Measurements from ENCODE around the gene HOXC10. TPM values are rescaled to one million over a fixed set of nuclear protein-coding genes. Genes with fewer than 3 reads are reported as not detected.

Gene HOXC10
- total RNA-seq, 1 experiment from 2014 or later, result not detected

- intact Hi-C loops (cut with micrococcal nuclease), result loop anchor here (1.0 kb wide), 1 partner anchor 14 kb away; no protein-coding TSS in a partner anchor
- Mint-ChIP-seq H3K27ac (ENCODE audit: low read depth, unreplicated experiment) (peak overlapping the region; percentile 98), H3K36me3 (ENCODE audit: insufficient read depth, unreplicated experiment) (no peaks in the 10 kb centered on the region), H3K27me3 (ENCODE audit: insufficient read depth, unreplicated experiment) (no peaks in the 10 kb centered on the region), H3K4me3 (ENCODE audit: unreplicated experiment) (peak overlapping the region; percentile 98), H3K9me3 (ENCODE audit: unreplicated experiment) (no peaks in the 10 kb centered on the region), H3K4me1 (ENCODE audit: insufficient read depth, unreplicated experiment) (peaks cover 18% of the 10 kb centered on the region)
- no peak for DNase-seq (ENCODE audit: unreplicated experiment)
- CTCF ChIA-PET, result interaction anchor here (0.7 to 5.6 kb wide), 7 partner anchors 12 to 352 kb away, joined by 3 to 40 read pairs (median 12); partner anchors contain the start of genes HOXC5 and HOXC8
- no TSS peak for BruUV-seq (replicated peaks)
- POLR2A ChIA-PET, result interaction anchor here (0.7 to 3.1 kb wide), 6 partner anchors 11 to 172 kb away, joined by 3 to 16 read pairs (median 4); partner anchors contain the start of genes HOXC8 and HOXC9
- TF ChIP-seq, protein P1, sequence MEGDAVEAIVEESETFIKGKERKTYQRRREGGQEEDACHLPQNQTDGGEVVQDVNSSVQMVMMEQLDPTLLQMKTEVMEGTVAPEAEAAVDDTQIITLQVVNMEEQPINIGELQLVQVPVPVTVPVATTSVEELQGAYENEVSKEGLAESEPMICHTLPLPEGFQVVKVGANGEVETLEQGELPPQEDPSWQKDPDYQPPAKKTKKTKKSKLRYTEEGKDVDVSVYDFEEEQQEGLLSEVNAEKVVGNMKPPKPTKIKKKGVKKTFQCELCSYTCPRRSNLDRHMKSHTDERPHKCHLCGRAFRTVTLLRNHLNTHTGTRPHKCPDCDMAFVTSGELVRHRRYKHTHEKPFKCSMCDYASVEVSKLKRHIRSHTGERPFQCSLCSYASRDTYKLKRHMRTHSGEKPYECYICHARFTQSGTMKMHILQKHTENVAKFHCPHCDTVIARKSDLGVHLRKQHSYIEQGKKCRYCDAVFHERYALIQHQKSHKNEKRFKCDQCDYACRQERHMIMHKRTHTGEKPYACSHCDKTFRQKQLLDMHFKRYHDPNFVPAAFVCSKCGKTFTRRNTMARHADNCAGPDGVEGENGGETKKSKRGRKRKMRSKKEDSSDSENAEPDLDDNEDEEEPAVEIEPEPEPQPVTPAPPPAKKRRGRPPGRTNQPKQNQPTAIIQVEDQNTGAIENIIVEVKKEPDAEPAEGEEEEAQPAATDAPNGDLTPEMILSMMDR (IDR thresholded peaks at IDR 0.05; ENCODE audit: unreplicated experiment), result no peak
These were observed 35.9 kb downstream of the HOXC10 start for GRCh38 chr12:54020591-54021405.

DNA sequence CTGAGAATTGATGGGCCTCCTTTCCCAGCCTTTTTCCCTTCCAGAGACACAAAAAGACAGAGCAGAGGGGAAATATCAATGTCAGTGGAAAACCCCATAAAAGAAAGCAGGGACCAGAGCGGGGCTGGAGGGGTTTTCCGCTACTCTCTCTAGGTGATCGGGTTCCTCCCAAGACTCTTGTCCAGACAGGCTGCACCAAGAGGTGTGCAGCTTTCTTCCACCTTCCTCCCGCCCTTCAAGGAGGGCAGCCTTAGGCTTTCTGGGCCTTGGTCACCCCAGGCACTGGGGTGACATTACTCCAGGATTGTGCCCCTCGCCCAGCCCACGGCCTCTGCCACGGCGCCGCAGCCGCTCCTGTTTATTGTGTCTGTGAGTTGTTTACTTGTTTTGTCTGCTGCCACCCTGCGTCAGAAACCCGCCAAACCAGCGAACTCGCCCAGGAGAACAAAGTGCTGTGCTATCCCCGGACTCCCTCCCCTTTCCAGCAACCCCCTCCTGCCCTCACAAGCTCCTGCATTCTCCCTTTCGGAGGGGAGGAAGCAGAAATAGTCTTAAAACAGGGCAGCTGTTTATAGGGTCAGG, 36.6 kb downstream of the HOXC10 start:
- TF ChIP-seq, protein P1 (IDR thresholded peaks at IDR 0.05; ENCODE audit: unreplicated experiment), result peak; percentile 22
- peak overlapping the region; percentile 89 for H3K27ac Mint-ChIP-seq (ENCODE audit: low read depth, unreplicated experiment)
- no peaks in the 10 kb centered on the region for H3K27me3 Mint-ChIP-seq (ENCODE audit: insufficient read depth, unreplicated experiment)
- DNase-seq (ENCODE audit: unreplicated experiment), result no peak
- ChIA-PET POLR2A (interaction anchor here (0.7 to 3.1 kb wide), 9 partner anchors 8 to 171 kb away, joined by 3 to 16 read pairs (median 5); partner anchors contain the start of genes HOXC5, HOXC8, HOXC9 and SMUG1), CTCF (interaction anchor here (0.6 to 5.6 kb wide), 8 partner anchors 11 to 190 kb away, joined by 3 to 40 read pairs (median 8); partner anchors contain the start of genes HOXC5 and HOXC8)
- no TSS peak for BruUV-seq (replicated peaks)
- intact Hi-C loops (cut with micrococcal nuclease), result loop anchor here (1.0 kb wide), 1 partner anchor 15 kb away; no protein-coding TSS in a partner anchor
- H3K9me3 Mint-ChIP-seq (ENCODE audit: unreplicated experiment), result no peaks in the 10 kb centered on the region
- H3K4me3 Mint-ChIP-seq (ENCODE audit: unreplicated experiment), result peak overlapping the region; percentile 98
- no peaks in the 10 kb centered on the region for H3K36me3 Mint-ChIP-seq (ENCODE audit: insufficient read depth, unreplicated experiment)
- H3K4me1 Mint-ChIP-seq (ENCODE audit: insufficient read depth, unreplicated experiment), result peaks cover 18% of the 10 kb centered on the region

- intact Hi-C loops (cut with micrococcal nuclease), result no loop called here
- no peak overlapping the region for H3K27ac Mint-ChIP-seq (ENCODE audit: low read depth, unreplicated experiment)
- no TSS peak for BruUV-seq (replicated peaks)
- no peak for DNase-seq (ENCODE audit: unreplicated experiment)
- ChIA-PET CTCF (interaction anchor here (0.6 to 5.6 kb wide), 17 partner anchors 9 to 356 kb away, joined by 3 to 40 read pairs (median 4); partner anchors contain the start of genes HOXC5 and HOXC8), POLR2A (interaction anchor here (1.0 to 1.6 kb wide), 3 partner anchors 10 to 296 kb away, joined by 3 to 8 read pairs (median 4); partner anchors contain the start of genes CALCOCO1 and HOXC5)
- H3K36me3 Mint-ChIP-seq (ENCODE audit: insufficient read depth, unreplicated experiment), result no peaks in the 10 kb centered on the region
- H3K27me3 Mint-ChIP-seq (ENCODE audit: insufficient read depth, unreplicated experiment), result no peaks in the 10 kb centered on the region
- peaks cover 18% of the 10 kb centered on the region for H3K4me1 Mint-ChIP-seq (ENCODE audit: insufficient read depth, unreplicated experiment)
- no peak overlapping the region for H3K4me3 Mint-ChIP-seq (ENCODE audit: unreplicated experiment)
- TF ChIP-seq, protein P1 (IDR thresholded peaks at IDR 0.05; ENCODE audit: unreplicated experiment), result no peak
- H3K9me3 Mint-ChIP-seq (ENCODE audit: unreplicated experiment), result no peaks in the 10 kb centered on the region
These were observed 38.3 kb downstream of the HOXC10 start for GRCh38 chr12:54022960-54023884.

Data from MCF 10A (cell line).